Spinal cord (tissue), 10 donors: Measurements from ENCODE around the gene ASXL2. TPM values are rescaled to one million over a fixed set of nuclear protein-coding genes. Genes with fewer than 3 reads are reported as not detected.
A peak's percentile ranks its signal among the peaks of the same experiment; 100 is the strongest.
"Not testable (repeated sequence)": the region's sequence is repeated elsewhere in the genome, so short reads cannot be mapped to it uniquely, and the experiment has no call there.

Experiments
- DNase-seq, 6 donors: peaks; one replicate each; pipeline versions ENCODE4 v3.0.0 to v3.0.0-alpha.2; 2013 to 2015; ENCODE audit warnings: low spot score in 6 of 6, low read depth in 4 of 6
- H3K27ac ChIP-seq: one replicate; pipeline ENCODE4 v1.5.1; 2013; ENCODE audit warnings: low read depth, low read length, control low read depth
- H3K27me3 ChIP-seq: one replicate; pipeline ENCODE4 v1.6.1; 2013; ENCODE audit warnings: low read length; ENCODE audit not compliant: control insufficient read depth, insufficient read depth
- H3K36me3 ChIP-seq: one replicate; pipeline ENCODE4 v1.6.1; 2013; ENCODE audit warnings: low read length; ENCODE audit not compliant: control insufficient read depth, insufficient read depth
- H3K4me1 ChIP-seq: one replicate; pipeline ENCODE4 v1.6.1; 2013; ENCODE audit warnings: low read length; ENCODE audit not compliant: control insufficient read depth, insufficient read depth
- H3K4me3 ChIP-seq: one replicate; pipeline ENCODE4 v1.5.1; 2013; ENCODE audit warnings: low read depth, low read length, control low read depth
- H3K9me3 ChIP-seq: one replicate; pipeline ENCODE4 v1.6.1; 2013; ENCODE audit warnings: low read length; ENCODE audit not compliant: control insufficient read depth, insufficient read depth
- WGBS: methylation state at CpG from one replicate; pipeline ENCODE4 v1.1.5; 2013; ENCODE audit warnings: missing lambda C conversion rate; ENCODE audit not compliant: insufficient coverage; 5-methylcytosine and 5-hydroxymethylcytosine counted together
- long read RNA-seq, 4 donors: transcript quantifications; one replicate each; lab custom pipeline, GENCODE V29; 2026
- polyA plus RNA-seq, 2 donors: library from polyadenylated mRNA; unstranded; fragments of 120-200 nt; gene quantifications; one replicate each; pipeline ENCODE4 v1.2.1, GENCODE V29; 2013; ENCODE audit not compliant: insufficient read length in 2 of 2
- total RNA-seq, 2 donors: library from RNA; depleted of rRNA in 1 of 2; stranded (reverse); fragments of 120-200 nt in 1 of 2; fragments of >200 nt in 1 of 2; gene quantifications; one replicate each; pipeline versions ENCODE4 v1.2.3 to v1.2.4, GENCODE V29; 2013 to 2014
- donor health status: healthy.

ASXL2 gene
- 10 to 100 TPM; 11.3 to 13.2 TPM for total RNA-seq
- 10 to 100 TPM in 1 of 2 donors, 1 to 10 TPM in 1; 7.0 to 11.2 TPM for polyA plus RNA-seq
- long read RNA-seq, donor 1, result 0 reads
- long read RNA-seq, donor 2, result 0 reads
- long read RNA-seq, donor 3, result 0 reads
- long read RNA-seq, donor 4, result 0 reads

GRCh38 chr2:25878361-25879132, at the start of gene ASXL2:
ASXL2 (minus strand) TSS chr2:25878487; CDS start chr2:25878222, 265 bp downstream.
- H3K4me3 ChIP-seq, result peak within 1 kb of the TSS; percentile 84
- H3K9me3 ChIP-seq, result no peaks in the 10 kb centered on the region
- peaks cover 12% of the 10 kb centered on the region for H3K36me3 ChIP-seq
- H3K4me1 ChIP-seq, result peaks cover 4% of the 10 kb centered on the region
- under 1% methylated on average over 55 of the region's 56 CpGs for WGBS
- DNase-seq, result peak in 5 of 6 donors; percentile 89 to 99 (median 95)
- peak within 1 kb of the TSS; percentile 95 for H3K27ac ChIP-seq
- no peaks in the 10 kb centered on the region for H3K27me3 ChIP-seq

GRCh38 chr2:25926984-25927756, 48.9 kb upstream of the ASXL2 start:
- Histone ChIP-seq H3K9me3 (no peaks in the 10 kb centered on the region), H3K27me3 (no peaks in the 10 kb centered on the region), H3K27ac (no peak overlapping the region), H3K4me3 (no peak overlapping the region), H3K4me1 (no peaks in the 10 kb centered on the region), H3K36me3 (peaks cover 53% of the 10 kb centered on the region)
- WGBS, result 68% methylated on average over 8 of the region's 18 CpGs
- DNase-seq, result no peak

- DNase-seq, result peak in 1 of 6 donors; percentile 68
- H3K27ac ChIP-seq, result no peak overlapping the region
- H3K27me3 ChIP-seq, result no peaks in the 10 kb centered on the region
- no peak overlapping the region for H3K4me3 ChIP-seq
- no peaks in the 10 kb centered on the region for H3K4me1 ChIP-seq
- no CpG with 5 or more reads among the region's 2 CpGs for WGBS
- H3K36me3 ChIP-seq, result peaks cover 14% of the 10 kb centered on the region
- H3K9me3 ChIP-seq, result no peaks in the 10 kb centered on the region
Measured at GRCh38 chr2:25922501-25922900, 44.2 kb upstream of the ASXL2 start.

- no peak for DNase-seq
- Histone ChIP-seq H3K4me3 (no peak overlapping the region), H3K4me1 (no peaks in the 10 kb centered on the region), H3K27ac (no peak overlapping the region), H3K36me3 (no peaks in the 10 kb centered on the region), H3K27me3 (no peaks in the 10 kb centered on the region), H3K9me3 (no peaks in the 10 kb centered on the region)
- WGBS, result 54% methylated on average over 6 of the region's 12 CpGs
Measured at GRCh38 chr2:25920786-25921415, 42.6 kb upstream of the ASXL2 start.

- Histone ChIP-seq H3K36me3 (no peaks in the 10 kb centered on the region), H3K27ac (no peak overlapping the region), H3K27me3 (no peaks in the 10 kb centered on the region), H3K4me1 (no peaks in the 10 kb centered on the region), H3K4me3 (no peak overlapping the region), H3K9me3 (no peaks in the 10 kb centered on the region)
- no peak for DNase-seq
- WGBS, result no CpG with 5 or more reads among the region's 5 CpGs
Measured at GRCh38 chr2:25920336-25920735, 42.0 kb upstream of the ASXL2 start.

GRCh38 chr2:25917832-25918231, 39.5 kb upstream of the ASXL2 start:
- no peak overlapping the region for H3K27ac ChIP-seq
- no peak for DNase-seq
- no peaks in the 10 kb centered on the region for H3K27me3 ChIP-seq
- no peak overlapping the region for H3K4me3 ChIP-seq
- H3K36me3 ChIP-seq, result no peaks in the 10 kb centered on the region
- H3K4me1 ChIP-seq, result peaks cover 3% of the 10 kb centered on the region
- H3K9me3 ChIP-seq, result no peaks in the 10 kb centered on the region
- WGBS, result 81% methylated on average over 3 of the region's 3 CpGs

GRCh38 chr2:25917411-25917810, 39.1 kb upstream of the ASXL2 start:
- H3K9me3 ChIP-seq, H3K4me1 ChIP-seq, H3K4me3 ChIP-seq, H3K36me3 ChIP-seq, H3K27ac ChIP-seq, H3K27me3 ChIP-seq, DNase-seq: not testable (repeated sequence)
- 90% methylated on average over 7 of the region's 7 CpGs for WGBS

- not testable (repeated sequence) for H3K4me3 ChIP-seq, H3K36me3 ChIP-seq, DNase-seq, H3K27me3 ChIP-seq, H3K27ac ChIP-seq, H3K4me1 ChIP-seq, H3K9me3 ChIP-seq
- 31% methylated on average over 10 of the region's 16 CpGs for WGBS
Measured at GRCh38 chr2:25915944-25916772, 37.9 kb upstream of the ASXL2 start.

GRCh38 chr2:25915411-25915810, 37.1 kb upstream of the ASXL2 start:
- H3K27ac ChIP-seq, H3K4me3 ChIP-seq: not testable (repeated sequence)

More at GRCh38 chr2:25915411-25915810, 37.1 kb upstream of the ASXL2 start:
- WGBS, result 97% methylated on average over 23 of the region's 33 CpGs
- H3K4me1 ChIP-seq, H3K36me3 ChIP-seq, DNase-seq, H3K9me3 ChIP-seq, H3K27me3 ChIP-seq: not testable (repeated sequence)
